ENCODE measurements around the gene ERCC1.
"Not testable (repeated sequence)": the region's sequence is repeated elsewhere in the genome, so short reads cannot be mapped to it uniquely, and the experiment has no call there.

- not testable (repeated sequence) for TF ChIP-seq EP300 (IDR thresholded peaks at IDR 0.05; ENCODE audit: borderline replicate concordance in 1 of 2, low read depth in 1 of 2, low read length in 1 of 2); JUND (IDR thresholded peaks at IDR 0.05); REST (IDR thresholded peaks at IDR 0.05; ENCODE audit: low read depth, low read length); CHD2 (IDR thresholded peaks at IDR 0.05; ENCODE audit: low read length, partially characterized antibody); TCF12 (IDR thresholded peaks at IDR 0.05)
- TF ChIP-seq, protein P1, sequence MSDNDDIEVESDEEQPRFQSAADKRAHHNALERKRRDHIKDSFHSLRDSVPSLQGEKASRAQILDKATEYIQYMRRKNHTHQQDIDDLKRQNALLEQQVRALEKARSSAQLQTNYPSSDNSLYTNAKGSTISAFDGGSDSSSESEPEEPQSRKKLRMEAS (IDR thresholded peaks at IDR 0.05; ENCODE audit: low read depth), result not testable (repeated sequence)
- TF ChIP-seq, protein P2, sequence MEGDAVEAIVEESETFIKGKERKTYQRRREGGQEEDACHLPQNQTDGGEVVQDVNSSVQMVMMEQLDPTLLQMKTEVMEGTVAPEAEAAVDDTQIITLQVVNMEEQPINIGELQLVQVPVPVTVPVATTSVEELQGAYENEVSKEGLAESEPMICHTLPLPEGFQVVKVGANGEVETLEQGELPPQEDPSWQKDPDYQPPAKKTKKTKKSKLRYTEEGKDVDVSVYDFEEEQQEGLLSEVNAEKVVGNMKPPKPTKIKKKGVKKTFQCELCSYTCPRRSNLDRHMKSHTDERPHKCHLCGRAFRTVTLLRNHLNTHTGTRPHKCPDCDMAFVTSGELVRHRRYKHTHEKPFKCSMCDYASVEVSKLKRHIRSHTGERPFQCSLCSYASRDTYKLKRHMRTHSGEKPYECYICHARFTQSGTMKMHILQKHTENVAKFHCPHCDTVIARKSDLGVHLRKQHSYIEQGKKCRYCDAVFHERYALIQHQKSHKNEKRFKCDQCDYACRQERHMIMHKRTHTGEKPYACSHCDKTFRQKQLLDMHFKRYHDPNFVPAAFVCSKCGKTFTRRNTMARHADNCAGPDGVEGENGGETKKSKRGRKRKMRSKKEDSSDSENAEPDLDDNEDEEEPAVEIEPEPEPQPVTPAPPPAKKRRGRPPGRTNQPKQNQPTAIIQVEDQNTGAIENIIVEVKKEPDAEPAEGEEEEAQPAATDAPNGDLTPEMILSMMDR (IDR thresholded peaks at IDR 0.05), result not testable (repeated sequence)
Measured at GRCh38 chr19:45410330-45410729, 13.4 kb downstream of the ERCC1 start.

All from SK-N-SH (cell line).